ENCODE data around the gene SCN3B. TPM values are rescaled to one million over a fixed set of nuclear protein-coding genes. Genes with fewer than 3 reads are reported as not detected.

Gene SCN3B
- polyA plus RNA-seq, 1 experiment = 0.17 TPM

DNA sequence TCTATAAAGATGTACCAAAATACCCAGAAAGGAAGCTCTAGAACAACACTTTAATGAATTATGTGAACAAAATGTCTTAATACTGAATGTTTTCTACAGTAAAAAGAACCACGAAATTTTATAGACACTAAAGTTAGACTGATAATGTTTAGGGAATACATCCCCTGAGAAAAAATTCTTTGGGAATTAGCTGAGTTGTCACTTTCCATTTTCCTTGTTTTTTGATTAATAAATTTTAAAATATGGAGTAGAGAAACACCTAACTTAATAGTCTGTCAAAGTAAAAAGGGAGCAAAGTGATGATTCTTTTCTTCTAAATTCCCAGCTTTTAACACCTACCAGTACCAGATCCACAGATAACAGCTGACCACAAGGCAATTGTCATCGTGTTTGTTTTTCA, 23.1 kb upstream of the SCN3B start:
- POLR2A ChIA-PET = no interaction called here
- TF ChIP-seq, protein P1, sequence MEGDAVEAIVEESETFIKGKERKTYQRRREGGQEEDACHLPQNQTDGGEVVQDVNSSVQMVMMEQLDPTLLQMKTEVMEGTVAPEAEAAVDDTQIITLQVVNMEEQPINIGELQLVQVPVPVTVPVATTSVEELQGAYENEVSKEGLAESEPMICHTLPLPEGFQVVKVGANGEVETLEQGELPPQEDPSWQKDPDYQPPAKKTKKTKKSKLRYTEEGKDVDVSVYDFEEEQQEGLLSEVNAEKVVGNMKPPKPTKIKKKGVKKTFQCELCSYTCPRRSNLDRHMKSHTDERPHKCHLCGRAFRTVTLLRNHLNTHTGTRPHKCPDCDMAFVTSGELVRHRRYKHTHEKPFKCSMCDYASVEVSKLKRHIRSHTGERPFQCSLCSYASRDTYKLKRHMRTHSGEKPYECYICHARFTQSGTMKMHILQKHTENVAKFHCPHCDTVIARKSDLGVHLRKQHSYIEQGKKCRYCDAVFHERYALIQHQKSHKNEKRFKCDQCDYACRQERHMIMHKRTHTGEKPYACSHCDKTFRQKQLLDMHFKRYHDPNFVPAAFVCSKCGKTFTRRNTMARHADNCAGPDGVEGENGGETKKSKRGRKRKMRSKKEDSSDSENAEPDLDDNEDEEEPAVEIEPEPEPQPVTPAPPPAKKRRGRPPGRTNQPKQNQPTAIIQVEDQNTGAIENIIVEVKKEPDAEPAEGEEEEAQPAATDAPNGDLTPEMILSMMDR (IDR thresholded peaks at IDR 0.05; ENCODE audit: low read depth, low read length) = no peak
- DNase-seq (ENCODE audit: low read depth, low spot score) = no peak
- CTCF ChIA-PET = no interaction called here
- Histone ChIP-seq H3K9me3 (ENCODE audit: control insufficient read depth, insufficient read depth, low read length) (no peaks in the 10 kb centered on the region), H3K4me3 (ENCODE audit: low read depth, low read length) (no peak overlapping the region), H3K27ac (ENCODE audit: low read depth, low read length) (no peak overlapping the region), H3K27me3 (ENCODE audit: control insufficient read depth, insufficient read depth, low read length) (peaks cover 6% of the 10 kb centered on the region)

DNA sequence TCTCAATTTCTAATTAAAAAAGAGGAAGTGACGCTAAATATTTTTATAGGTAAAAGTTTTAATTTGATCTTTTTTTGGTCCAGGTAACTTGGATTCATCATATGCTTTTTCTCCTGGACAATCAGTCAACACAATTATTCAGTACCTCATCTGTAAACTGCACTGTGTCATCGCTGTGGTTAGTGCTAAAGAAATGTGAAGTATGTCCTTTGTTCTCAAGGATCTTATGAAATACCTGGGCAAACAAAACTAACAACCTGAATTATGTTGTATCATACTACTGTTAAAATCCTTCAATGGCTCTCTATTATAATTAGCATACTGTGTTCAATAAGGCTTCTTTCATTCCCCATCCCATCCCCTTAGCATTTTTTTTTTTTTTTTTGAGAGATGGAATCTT, 19.9 kb upstream of the SCN3B start:
- H3K27me3 ChIP-seq (ENCODE audit: control insufficient read depth, insufficient read depth, low read length) = peaks cover 7% of the 10 kb centered on the region
- CTCF ChIA-PET = no interaction called here
- POLR2A ChIA-PET = no interaction called here
- no peak overlapping the region for H3K27ac ChIP-seq (ENCODE audit: low read depth, low read length)
- TF ChIP-seq, protein P1 (IDR thresholded peaks at IDR 0.05; ENCODE audit: low read depth, low read length) = no peak
- no peaks in the 10 kb centered on the region for H3K9me3 ChIP-seq (ENCODE audit: control insufficient read depth, insufficient read depth, low read length)
- no peak for DNase-seq (ENCODE audit: low read depth, low spot score)
- no peak overlapping the region for H3K4me3 ChIP-seq (ENCODE audit: low read depth, low read length)

DNA sequence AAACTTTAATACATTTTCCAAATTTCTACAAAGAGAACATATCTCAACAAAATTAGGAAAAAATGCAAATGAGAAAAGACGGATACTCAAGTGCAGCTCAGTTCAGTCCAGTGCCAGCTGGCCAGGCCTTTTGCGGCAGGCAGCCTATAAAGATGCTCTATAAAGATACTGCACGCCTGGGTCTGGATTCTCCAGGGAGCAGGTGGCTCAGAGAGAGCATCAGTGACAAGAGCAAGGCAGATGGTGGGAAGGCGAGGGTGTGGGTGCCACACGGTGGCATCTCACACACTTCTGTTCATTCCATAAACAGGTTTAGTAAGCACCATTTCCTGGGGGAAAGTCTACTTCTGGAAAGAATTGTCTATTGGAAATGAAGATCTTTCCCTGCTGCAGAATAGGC, 18.1 kb upstream of the SCN3B start:
- DNase-seq (ENCODE audit: low read depth, low spot score) = no peak
- no peak overlapping the region for H3K4me3 ChIP-seq (ENCODE audit: low read depth, low read length)
- ChIA-PET POLR2A (no interaction called here), CTCF (interaction anchor here (0.6 kb wide), 1 partner anchor 8 kb away, joined by 8 read pairs; no protein-coding TSS in a partner anchor)
- no peak overlapping the region for H3K27ac ChIP-seq (ENCODE audit: low read depth, low read length)
- no peaks in the 10 kb centered on the region for H3K9me3 ChIP-seq (ENCODE audit: control insufficient read depth, insufficient read depth, low read length)
- peaks cover 9% of the 10 kb centered on the region for H3K27me3 ChIP-seq (ENCODE audit: control insufficient read depth, insufficient read depth, low read length)
- TF ChIP-seq, protein P1 (IDR thresholded peaks at IDR 0.05; ENCODE audit: low read depth, low read length) = no peak

DNA sequence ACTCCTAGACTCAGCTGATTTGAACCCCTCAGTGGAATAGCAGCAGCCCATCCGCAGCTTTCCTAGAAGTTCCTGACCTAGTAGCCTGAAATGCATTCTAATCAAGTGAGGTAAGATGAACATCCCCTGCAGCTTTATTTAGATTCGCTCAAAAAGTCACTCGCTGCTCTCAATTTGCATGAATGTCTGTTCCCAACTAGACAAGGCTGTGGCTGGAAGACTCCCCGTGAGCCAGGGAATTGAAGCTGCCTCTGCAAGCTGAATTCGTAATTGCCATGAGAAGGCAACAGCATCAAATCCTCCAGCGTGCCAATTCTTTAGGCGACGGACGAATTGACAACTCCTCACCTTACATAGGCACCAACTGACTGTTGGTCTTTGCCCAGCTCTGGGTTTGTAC, 17.1 kb upstream of the SCN3B start:
- TF ChIP-seq, protein P1 (IDR thresholded peaks at IDR 0.05; ENCODE audit: low read depth, low read length) = no peak
- POLR2A ChIA-PET = no interaction called here
- no peak for DNase-seq (ENCODE audit: low read depth, low spot score)
- H3K27me3 ChIP-seq (ENCODE audit: control insufficient read depth, insufficient read depth, low read length) = peaks cover 9% of the 10 kb centered on the region
- H3K4me3 ChIP-seq (ENCODE audit: low read depth, low read length) = no peak overlapping the region
- no peak overlapping the region for H3K27ac ChIP-seq (ENCODE audit: low read depth, low read length)
- CTCF ChIA-PET = interaction anchor here (0.9 to 1.1 kb wide), 2 partner anchors 36 to 39 kb away, joined by 3 read pairs; no protein-coding TSS in a partner anchor
- no peaks in the 10 kb centered on the region for H3K9me3 ChIP-seq (ENCODE audit: control insufficient read depth, insufficient read depth, low read length)

GRCh38 chr11:123670081-123670480, 15.7 kb upstream of the SCN3B start:
- Histone ChIP-seq H3K4me3 (ENCODE audit: low read depth, low read length) (no peak overlapping the region), H3K9me3 (ENCODE audit: control insufficient read depth, insufficient read depth, low read length) (no peaks in the 10 kb centered on the region), H3K27me3 (ENCODE audit: control insufficient read depth, insufficient read depth, low read length) (peaks cover 9% of the 10 kb centered on the region), H3K27ac (ENCODE audit: low read depth, low read length) (no peak overlapping the region)
- ChIA-PET CTCF (interaction anchor here (0.5 kb wide), 1 partner anchor 42 kb away, joined by 5 read pairs; no protein-coding TSS in a partner anchor), POLR2A (no interaction called here)
- TF ChIP-seq, protein P1 (IDR thresholded peaks at IDR 0.05; ENCODE audit: low read depth, low read length) = no peak
- DNase-seq (ENCODE audit: low read depth, low spot score) = no peak

Measured in AG04450 (cell line).